ENCODE data around the gene PLCL2. TPM values are rescaled to one million over a fixed set of nuclear protein-coding genes. Genes with fewer than 3 reads are reported as not detected.

The PLCL2 gene
- 10 to 100 TPM; 13.6 to 18.8 (median 17.0) TPM for polyA plus RNA-seq (ENCODE audit: insufficient read length in 4 of 4)

GRCh38 chr3:16884748-16885592 is at the start of gene PLCL2:
Gene PLCL2, plus strand, starts transcription at chr3:16884955. Its CDS starts 85 bp downstream, at chr3:16885040.
- no peak for DNase-seq (ENCODE audit: low read depth in 4 of 4, low spot score in 3 of 4)

- no peak for DNase-seq (ENCODE audit: low read depth in 4 of 4, low spot score in 3 of 4)
Observed at GRCh38 chr3:16836505-16837237, 48.1 kb upstream of the PLCL2 start.

DNA sequence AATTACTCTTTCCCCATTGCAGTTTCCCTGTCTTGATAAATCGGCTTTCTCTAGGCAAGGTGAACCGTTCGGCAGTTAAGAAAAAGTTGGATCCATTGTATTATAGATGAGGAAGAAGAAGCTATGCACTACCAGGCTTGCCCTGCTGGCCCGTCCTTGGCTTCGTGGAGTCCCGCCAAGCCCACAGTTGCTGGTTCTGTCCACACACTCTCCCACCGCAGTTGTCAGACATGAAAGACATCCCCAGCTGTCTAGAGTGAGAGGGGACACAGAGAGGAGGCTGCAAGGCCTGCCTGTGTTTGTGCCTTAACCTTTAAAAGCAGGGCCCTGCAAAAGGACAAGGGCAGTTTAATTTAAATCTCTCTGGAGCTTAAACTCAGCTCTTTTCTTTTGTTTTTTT is 47.2 kb upstream of the PLCL2 start:
- DNase-seq (ENCODE audit: low read depth in 4 of 4, low spot score in 3 of 4) = no peak

GRCh38 chr3:16838561-16838960 is 46.2 kb upstream of the PLCL2 start:
- no peak for DNase-seq (ENCODE audit: low read depth in 4 of 4, low spot score in 3 of 4)

DNA sequence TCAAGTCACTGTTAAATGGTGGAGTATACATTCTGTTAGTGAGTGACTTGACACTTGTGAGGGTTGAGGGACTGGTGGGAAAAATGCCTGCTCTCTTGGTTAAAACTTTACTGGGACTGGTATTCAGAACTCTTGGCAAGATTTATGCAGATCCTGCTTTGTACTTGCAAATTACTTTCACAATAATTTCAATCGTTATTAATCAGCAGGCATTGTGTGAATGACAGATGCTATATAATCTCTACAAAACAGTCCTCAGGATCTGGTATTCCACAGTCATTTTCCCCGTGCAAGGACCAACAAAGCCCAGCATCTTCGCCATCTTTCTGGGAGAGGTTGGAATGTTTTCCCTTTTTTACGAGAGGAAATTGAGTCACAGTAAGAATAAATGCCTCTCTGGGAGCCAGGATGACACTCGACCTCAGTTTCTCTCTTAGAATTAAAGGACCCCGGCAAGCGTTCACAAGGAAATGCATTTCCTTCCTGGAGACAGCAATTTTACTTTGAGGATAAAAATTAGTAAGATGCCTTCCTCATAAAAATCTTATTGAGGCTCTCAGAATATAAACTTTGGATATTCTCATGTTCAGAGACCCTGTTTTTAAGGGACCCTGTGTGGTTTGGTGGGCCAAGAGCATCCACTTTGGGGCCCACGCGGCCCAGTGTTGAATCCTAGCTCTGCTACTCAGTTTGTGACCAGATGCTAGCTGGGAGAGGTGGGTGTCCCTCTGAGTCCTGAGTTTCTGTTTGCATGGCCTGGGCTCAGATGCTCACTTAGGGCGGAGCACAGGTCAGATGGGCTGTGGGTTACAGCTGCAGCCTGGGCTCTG is 45.3 kb upstream of the PLCL2 start:
- no peak for DNase-seq (ENCODE audit: low read depth in 4 of 4, low spot score in 3 of 4)

- no peak for DNase-seq (ENCODE audit: low read depth in 4 of 4, low spot score in 3 of 4)
Observed at GRCh38 chr3:16840101-16840424, 44.7 kb upstream of the PLCL2 start.

GRCh38 chr3:16841041-16841753 is 43.6 kb upstream of the PLCL2 start:
- DNase-seq (ENCODE audit: low read depth in 4 of 4, low spot score in 3 of 4) = no peak

DNA sequence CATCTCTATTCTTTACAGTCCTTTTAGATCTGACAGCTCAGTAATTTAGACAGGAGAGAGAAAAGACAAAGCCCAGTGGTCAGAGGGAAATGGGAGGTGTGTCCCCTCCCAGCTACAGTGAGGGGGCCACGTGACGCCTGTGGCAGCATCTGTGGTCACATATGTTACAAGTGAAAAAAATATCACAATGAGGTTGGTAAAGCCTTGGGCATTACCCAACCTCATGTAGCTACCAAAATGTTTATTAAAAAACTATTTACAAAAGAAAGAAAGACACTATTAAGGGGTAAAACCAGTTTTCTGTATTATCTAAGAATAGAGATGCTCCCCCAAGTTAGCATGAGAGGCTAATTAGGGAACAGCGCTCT is 42.9 kb upstream of the PLCL2 start:
- DNase-seq (ENCODE audit: low read depth in 4 of 4, low spot score in 3 of 4) = no peak

- DNase-seq (ENCODE audit: low read depth in 4 of 4, low spot score in 3 of 4) = no peak
Observed at GRCh38 chr3:16842272-16843270, 42.2 kb upstream of the PLCL2 start.

DNA sequence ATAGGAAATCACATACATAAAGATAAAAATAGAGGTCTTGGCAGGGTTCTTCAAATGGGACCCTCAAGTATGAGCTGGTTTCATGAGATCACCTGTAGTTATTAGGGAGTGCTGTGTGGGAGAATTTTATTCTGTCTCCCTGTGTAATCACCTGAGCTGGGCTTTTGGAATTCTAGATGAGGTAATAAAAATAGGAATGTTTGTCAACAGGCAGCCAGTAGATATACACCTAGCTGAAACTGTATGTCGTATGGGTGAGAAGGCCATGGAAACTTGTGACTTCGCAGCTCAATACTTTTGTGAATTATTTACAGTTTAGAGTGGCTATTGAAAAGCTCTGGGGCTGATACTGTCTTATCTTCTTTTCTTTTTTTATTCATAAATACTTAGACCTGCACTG is 40.5 kb upstream of the PLCL2 start:
- DNase-seq (ENCODE audit: low read depth in 4 of 4, low spot score in 3 of 4) = no peak

GRCh38 chr3:16844791-16845190 is 40.0 kb upstream of the PLCL2 start:
- DNase-seq (ENCODE audit: low read depth in 4 of 4, low spot score in 3 of 4) = no peak

DNA sequence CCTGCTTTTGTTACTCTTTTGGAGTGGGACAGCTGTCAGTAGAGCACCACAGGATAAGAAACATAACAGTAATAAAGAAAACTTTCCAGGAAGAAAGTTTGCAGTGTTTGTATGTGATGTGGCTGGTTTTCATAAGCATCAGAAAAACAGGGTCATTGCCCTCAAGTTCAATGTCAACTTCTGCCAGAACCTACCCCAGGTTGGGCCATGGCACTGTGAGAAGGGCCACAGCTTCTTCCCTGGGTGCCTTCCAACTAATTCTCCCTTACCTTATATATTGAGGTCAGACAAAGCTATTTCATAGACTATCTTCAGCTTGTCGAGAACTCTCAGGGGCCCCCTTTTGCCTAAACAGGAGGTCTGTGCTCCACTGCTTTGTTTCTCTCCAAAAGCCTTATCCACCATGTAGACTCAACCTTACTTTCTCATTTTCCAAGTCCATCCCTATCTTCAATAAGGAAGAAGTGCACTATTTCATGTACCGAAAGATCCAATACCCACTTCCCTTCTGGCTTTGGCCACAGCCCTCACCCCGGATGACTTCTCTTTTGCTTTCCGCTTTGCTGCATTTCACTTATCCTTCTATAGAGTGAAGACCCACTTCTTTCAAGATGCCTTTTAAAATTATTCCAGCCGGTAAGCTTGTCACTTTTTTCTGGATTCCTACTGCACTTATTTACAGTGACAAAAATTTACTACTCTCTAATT is 38.2 kb upstream of the PLCL2 start:
- DNase-seq (ENCODE audit: low read depth in 4 of 4, low spot score in 3 of 4) = no peak

GRCh38 chr3:16848007-16848406 is 36.7 kb upstream of the PLCL2 start:
- no peak for DNase-seq (ENCODE audit: low read depth in 4 of 4, low spot score in 3 of 4)

DNA sequence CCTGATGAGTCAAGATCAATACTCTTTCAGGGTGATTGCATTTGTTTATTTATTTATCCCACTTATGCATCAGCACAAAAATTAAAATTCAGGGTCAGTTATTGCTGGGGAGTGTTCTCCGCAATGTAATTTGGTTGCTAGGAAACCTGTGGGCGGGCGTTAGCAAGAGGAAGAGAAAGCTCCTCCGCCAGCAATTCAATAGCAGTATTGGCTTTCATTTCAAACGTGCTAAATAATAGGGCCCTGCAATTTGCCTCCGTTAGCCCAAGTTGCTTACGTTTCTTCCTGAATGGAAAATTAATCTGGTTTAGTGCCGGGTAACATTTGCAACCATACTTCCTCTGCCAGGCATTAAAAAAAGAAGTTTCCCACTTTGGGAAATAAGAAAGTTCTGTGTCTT is 35.5 kb upstream of the PLCL2 start:
- DNase-seq (ENCODE audit: low read depth in 4 of 4, low spot score in 3 of 4) = no peak

DNA sequence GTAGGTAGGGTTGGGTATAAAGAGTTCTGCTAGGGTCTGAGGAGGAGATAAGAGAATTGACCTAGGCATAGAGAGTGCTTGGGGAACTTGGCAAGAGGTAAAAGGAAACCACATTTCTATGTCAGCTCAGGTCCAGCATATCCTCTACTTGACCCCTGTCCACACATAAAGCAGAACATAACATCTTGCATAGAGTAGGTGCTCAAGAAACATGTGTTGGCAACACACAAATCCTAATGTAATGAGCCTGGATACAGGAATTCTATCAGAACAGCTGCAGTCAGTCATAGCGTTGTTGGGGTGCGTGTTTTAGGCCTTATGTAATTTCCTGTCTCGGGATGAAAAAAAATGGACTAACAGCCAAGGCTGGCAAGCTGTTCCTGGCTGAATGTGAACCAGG is 35.0 kb upstream of the PLCL2 start:
- DNase-seq (ENCODE audit: low read depth in 4 of 4, low spot score in 3 of 4) = no peak

DNA sequence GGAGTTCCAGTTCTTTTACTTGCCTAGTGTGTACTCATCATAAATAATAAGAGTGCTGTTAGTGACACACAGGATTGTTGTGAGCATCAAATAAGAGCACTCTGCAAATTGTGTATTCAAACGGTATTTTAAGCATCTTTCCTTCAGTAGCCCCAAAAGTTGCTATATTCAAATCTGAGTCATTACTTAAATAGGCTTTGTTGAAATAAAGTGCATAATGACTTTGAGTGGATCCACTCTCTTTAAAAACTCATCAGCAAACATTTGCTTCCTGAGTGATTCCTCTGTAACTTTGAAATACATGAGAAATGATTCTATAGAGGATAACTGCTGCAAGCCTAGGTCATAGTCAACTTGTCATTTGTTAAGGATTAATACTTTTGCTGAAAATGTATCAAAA is 29.3 kb upstream of the PLCL2 start:
- no peak for DNase-seq (ENCODE audit: low read depth in 4 of 4, low spot score in 3 of 4)

DNA sequence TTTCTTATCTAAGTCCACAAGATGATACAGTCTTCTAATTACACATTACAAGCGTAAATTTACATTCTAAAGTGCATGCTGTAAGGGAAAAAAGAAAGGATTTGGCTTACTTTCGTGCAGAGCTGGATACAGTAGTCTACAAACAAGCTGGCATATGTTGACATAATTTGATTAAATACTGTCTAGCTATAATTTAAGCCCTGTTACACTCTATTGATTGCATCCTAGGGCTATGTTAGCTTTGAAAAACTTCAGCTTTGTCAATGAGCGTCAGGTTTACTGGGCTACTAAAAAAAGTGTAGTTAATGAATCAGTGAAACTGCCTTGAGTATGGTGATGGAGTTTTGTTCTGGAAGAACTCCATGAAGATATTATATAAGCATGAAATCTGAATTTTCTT is 24.5 kb upstream of the PLCL2 start:
- DNase-seq (ENCODE audit: low read depth in 4 of 4, low spot score in 3 of 4) = no peak

GRCh38 chr3:16861432-16861831 is 23.3 kb upstream of the PLCL2 start:
- no peak for DNase-seq (ENCODE audit: low read depth in 4 of 4, low spot score in 3 of 4)
